A549 (cell line): ENCODE measurements around the gene TMEM39A. TPM values are rescaled to one million over a fixed set of nuclear protein-coding genes. Genes with fewer than 3 reads are reported as not detected.

Experiments
- ATAC-seq, 2 experiments: fragments of 200-7000 bp in 1 of 2; fragments of >200 bp in 1 of 2; cut with Nextera tagmentation in 1 of 2; cut with Tn5 transposase in 1 of 2; 3 replicates each; pipeline versions ENCODE4 v1.8.0 to v1.9.1; 2018 to 2020; ENCODE audit warnings: mild to moderate bottlenecking in 1 of 2, moderate library complexity in 1 of 2
- CTCF ChIA-PET: fragments of 300-600 bp; sonication (Branson Sonifier 250); formaldehyde crosslinking; extraction: SDS; loops from one replicate; lab custom pipeline; 2021; ENCODE audit warnings: antibody characterized with exemption, inconsistent platforms; lab: Yijun Ruan, JAX
- POLR2A ChIA-PET: fragments of 350-600 bp; formaldehyde crosslinking; extraction: SDS; loops from one replicate; lab custom pipeline; 2021; ENCODE audit warnings: antibody characterized with exemption, inconsistent platforms; lab: Yijun Ruan, JAX
- DNase-seq, 2 experiments: peaks; one replicate each; pipeline versions ENCODE4 v3.0.0 to v3.0.0-alpha.2; 2011 to 2016; ENCODE audit warnings: low read depth in 1 of 2, low spot score in 1 of 2
- FAIRE-seq: peaks from 2 replicates; lab custom pipeline; 2011; peaks lifted over from hg19 to GRCh38; lab: Jason Lieb, UNC
- H3K27ac ChIP-seq, 2 experiments: fragments of >200 bp; sonication (Bioruptor Twin); formaldehyde crosslinking; 3 replicates each; pipeline ENCODE4 v1.5.1; 2016 to 2017
- H3K4me1 ChIP-seq: fragments of >200 bp; sonication (Bioruptor Twin); formaldehyde crosslinking; 3 replicates; pipeline ENCODE4 v1.6.1; 2016
- H3K4me2 ChIP-seq: fragments of >200 bp; sonication (Bioruptor Twin); formaldehyde crosslinking; 3 replicates; pipeline ENCODE4 v1.6.1; 2016
- H3K4me3 ChIP-seq: fragments of >200 bp; sonication (Bioruptor Twin); formaldehyde crosslinking; 3 replicates; pipeline ENCODE4 v1.5.1; 2016
- H3K9me3 ChIP-seq: fragments of >200 bp; sonication (Bioruptor Twin); formaldehyde crosslinking; 3 replicates; pipeline ENCODE4 v1.6.1; 2016
- BCL3 ChIP-seq: fragments of >200 bp; sonication (Bioruptor Twin); formaldehyde crosslinking; IDR thresholded peaks from 3 replicates; pipeline ENCODE4 v1.6.1; 2016
- BHLHE40 ChIP-seq: IDR thresholded peaks from 2 replicates; pipeline ENCODE4 v1.6.1; 2012; ENCODE audit warnings: low read depth, low read length, inconsistent platforms
- CBX2 ChIP-seq: fragments of 200-600 bp; sonication (generic); IDR thresholded peaks from 2 replicates; pipeline ENCODE4 v1.6.1; 2016; ENCODE audit warnings: low read depth, mild to moderate bottlenecking, borderline replicate concordance
- CBX8 ChIP-seq: fragments of 200-600 bp; sonication (generic); IDR thresholded peaks from 2 replicates; pipeline ENCODE4 v1.6.1; 2016
- CEBPB ChIP-seq, 2 experiments: fragments of >200 bp in 1 of 2; sonication (Bioruptor Twin) in 1 of 2; formaldehyde crosslinking in 1 of 2; IDR thresholded peaks; 2 replicates each; pipeline ENCODE4 v1.6.1; 2012 to 2016
- CHD2 ChIP-seq: fragments of 150-350 bp; IDR thresholded peaks from 2 replicates; pipeline ENCODE4 v1.6.1; 2014; ENCODE audit warnings: low read length; ENCODE audit not compliant: partially characterized antibody
- CTCF ChIP-seq: fragments of >200 bp; sonication (Bioruptor Twin); formaldehyde crosslinking; IDR thresholded peaks from 3 replicates; pipeline ENCODE4 v1.5.1; 2016
- E2F6 ChIP-seq: IDR thresholded peaks from 2 replicates; pipeline ENCODE4 v1.6.1; 2012; ENCODE audit warnings: low read depth, borderline replicate concordance
- ESRRA ChIP-seq: fragments of 150-350 bp; IDR thresholded peaks from 2 replicates; pipeline ENCODE4 v1.6.1; 2014; ENCODE audit warnings: mild to moderate bottlenecking, low read length, borderline replicate concordance
- FOSB ChIP-seq: fragments of 250-450 bp; sonication (Bioruptor Pico); IDR thresholded peaks from 2 replicates; pipeline ENCODE4 v1.5.0; 2020; ENCODE audit warnings: mild to moderate bottlenecking, moderate library complexity
- FOSL2 ChIP-seq, 2 experiments: fragments of 450-650 bp in 1 of 2; fragments of >200 bp in 1 of 2; sonication (Bioruptor Twin) in 1 of 2; formaldehyde crosslinking; IDR thresholded peaks; 2 replicates each; pipeline versions ENCODE4 v1.5.0 to v1.6.1; 2016 to 2020; ENCODE audit warnings: mild to moderate bottlenecking in 1 of 2, moderate library complexity in 1 of 2
- FOXS1 ChIP-seq: fragments of 250-450 bp; sonication (Bioruptor Pico); IDR thresholded peaks from 2 replicates; pipeline ENCODE4 v1.5.0; 2020; ENCODE audit warnings: mild to moderate bottlenecking, moderate library complexity
- HDAC2 ChIP-seq: fragments of 200-600 bp; sonication (generic); IDR thresholded peaks from 2 replicates; pipeline ENCODE4 v1.6.1; 2016
- HOXB13 ChIP-seq: fragments of 250-450 bp; sonication (Bioruptor Pico); IDR thresholded peaks from 2 replicates; pipeline ENCODE4 v1.5.0; 2020; ENCODE audit warnings: low read depth, mild to moderate bottlenecking, moderate library complexity
- HOXB5 ChIP-seq: fragments of 250-450 bp; sonication (Bioruptor Pico); IDR thresholded peaks from 2 replicates; pipeline ENCODE4 v1.5.0; 2020; ENCODE audit warnings: mild to moderate bottlenecking, moderate library complexity
- JUNB ChIP-seq: fragments of >200 bp; sonication (Bioruptor Twin); formaldehyde crosslinking; IDR thresholded peaks from 2 replicates; pipeline ENCODE4 v1.6.1; 2016
- KDM1A ChIP-seq: fragments of 200-600 bp; sonication (generic); IDR thresholded peaks from 2 replicates; pipeline ENCODE4 v1.6.1; 2016; ENCODE audit warnings: low read depth, mild to moderate bottlenecking
- KDM5A ChIP-seq: fragments of 200-600 bp; sonication (generic); IDR thresholded peaks from 2 replicates; pipeline ENCODE4 v1.6.1; 2016; ENCODE audit warnings: antibody characterized with exemption, mild to moderate bottlenecking
- MAFK ChIP-seq: fragments of 450-650 bp; IDR thresholded peaks from 2 replicates; pipeline ENCODE4 v1.6.1; 2014; ENCODE audit not compliant: partially characterized antibody
- MYC ChIP-seq: IDR thresholded peaks from 2 replicates; pipeline ENCODE4 v1.6.1; 2012; ENCODE audit warnings: mild to moderate bottlenecking, inconsistent platforms, low read length, improper control_type of control experiment, borderline replicate concordance
- NPAS2 ChIP-seq: fragments of 250-450 bp; sonication (Bioruptor Pico); IDR thresholded peaks from 2 replicates; pipeline ENCODE4 v1.8.0; 2022; ENCODE audit warnings: mild to moderate bottlenecking, moderate library complexity, borderline replicate concordance
- NR3C1 ChIP-seq: fragments of >200 bp; sonication (Bioruptor Twin); formaldehyde crosslinking; IDR thresholded peaks from 3 replicates; pipeline ENCODE4 v1.6.1; 2017
- POLR2A ChIP-seq: IDR thresholded peaks from 2 replicates; pipeline ENCODE4 v1.6.1; 2012; ENCODE audit warnings: mild to moderate bottlenecking, low read length
- POLR2AphosphoS2 ChIP-seq: conservative IDR thresholded peaks from 2 replicates; pipeline ENCODE4 v1.6.1; 2012; ENCODE audit warnings: low read length, improper control_type of control experiment, inconsistent platforms
- SREBF2 ChIP-seq: fragments of 450-650 bp; IDR thresholded peaks from 2 replicates; pipeline ENCODE4 v1.6.1; 2014; ENCODE audit warnings: mild to moderate bottlenecking, moderate library complexity
- TFCP2L1 ChIP-seq: fragments of 250-450 bp; sonication (Bioruptor Pico); IDR thresholded peaks from 2 replicates; pipeline ENCODE4 v1.5.0; 2021; ENCODE audit warnings: mild to moderate bottlenecking
- ZFP36 ChIP-seq: fragments of 450-650 bp; IDR thresholded peaks from 2 replicates; pipeline ENCODE4 v1.6.1; 2014; ENCODE audit warnings: borderline replicate concordance; ENCODE audit not compliant: partially characterized antibody
- WGBS: methylation state at CpG from one replicate; pipeline ENCODE4 v1.1.6; 2017; ENCODE audit errors: missing lambda C conversion rate; 5-methylcytosine and 5-hydroxymethylcytosine counted together
- polyA plus RNA-seq, 4 experiments: library from polyadenylated mRNA; depleted of rRNA in 3 of 4; stranded (reverse); fragments of >200 nt; fragmentation: RNase III in 1 of 4; extraction: RNeasy Plus Mini Kit Qiagen cat#74134 plus additional on column Dnase treatment in 1 of 4; gene quantifications; 2 replicates in 3 of 4; 3 replicates in 1 of 4; pipeline ENCODE4 v1.2.3, GENCODE V29; 2011 to 2017
- TF ChIP-seq, protein P1 (sequence below): fragments of 250-450 bp; sonication (Bioruptor Pico); IDR thresholded peaks from 2 replicates; pipeline ENCODE4 v1.5.0; 2021; ENCODE audit warnings: mild to moderate bottlenecking, moderate library complexity, borderline replicate concordance
- TF ChIP-seq, protein P2 (sequence below): fragments of 450-650 bp; IDR thresholded peaks from 2 replicates; pipeline ENCODE4 v1.6.1; 2014; ENCODE audit warnings: antibody characterized with exemption

Gene TMEM39A
- polyA plus RNA-seq, 2 of the 4 experiments (the other 2 are of a cell fraction) = 16.9 to 21.9 TPM

DNA sequence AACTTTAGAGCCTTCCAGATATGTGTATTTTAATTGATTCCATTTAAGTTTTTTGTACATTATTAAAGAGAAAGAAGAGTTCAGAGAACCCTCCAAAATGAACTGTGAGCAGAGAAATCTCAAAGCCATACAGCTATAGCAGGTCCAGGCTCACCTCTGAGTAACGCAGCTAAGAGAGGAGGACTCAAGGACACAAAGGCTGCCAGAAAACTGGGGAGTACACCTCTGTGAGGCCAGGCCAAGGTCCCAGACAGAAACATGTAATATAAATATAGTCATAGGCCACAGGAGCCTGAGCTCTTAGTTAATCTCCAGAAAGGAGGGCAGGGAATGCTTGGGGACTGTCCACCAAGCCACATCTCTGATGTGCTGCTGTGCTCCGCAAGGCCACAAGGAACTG, 66.5 kb downstream of the TMEM39A start:
- TF ChIP-seq TFCP2L1 (CRISPR knock-in tag) (no peak), FOSL2 (IDR thresholded peaks at IDR 0.05) (no peak), FOSL2 (CRISPR knock-in tag; IDR thresholded peaks at IDR 0.05) (no peak), POLR2AphosphoS2 (no peak), NR3C1 (no peak), FOXS1 (CRISPR knock-in tag) (no peak), CHD2 (no peak), E2F6 (no peak), NPAS2 (CRISPR knock-in tag) (no peak), KDM1A (no peak), ESRRA (no peak), MAFK (no peak), JUNB (no peak), HOXB13 (CRISPR knock-in tag) (no peak), BCL3 (no peak)
- TF ChIP-seq, protein P1, sequence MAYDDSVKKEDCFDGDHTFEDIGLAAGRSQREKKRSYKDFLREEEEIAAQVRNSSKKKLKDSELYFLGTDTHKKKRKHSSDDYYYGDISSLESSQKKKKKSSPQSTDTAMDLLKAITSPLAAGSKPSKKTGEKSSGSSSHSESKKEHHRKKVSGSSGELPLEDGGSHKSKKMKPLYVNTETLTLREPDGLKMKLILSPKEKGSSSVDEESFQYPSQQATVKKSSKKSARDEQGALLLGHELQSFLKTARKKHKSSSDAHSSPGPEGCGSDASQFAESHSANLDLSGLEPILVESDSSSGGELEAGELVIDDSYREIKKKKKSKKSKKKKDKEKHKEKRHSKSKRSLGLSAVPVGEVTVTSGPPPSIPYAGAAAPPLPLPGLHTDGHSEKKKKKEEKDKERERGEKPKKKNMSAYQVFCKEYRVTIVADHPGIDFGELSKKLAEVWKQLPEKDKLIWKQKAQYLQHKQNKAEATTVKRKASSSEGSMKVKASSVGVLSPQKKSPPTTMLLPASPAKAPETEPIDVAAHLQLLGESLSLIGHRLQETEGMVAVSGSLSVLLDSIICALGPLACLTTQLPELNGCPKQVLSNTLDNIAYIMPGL (CRISPR knock-in tag) = no peak
- TF ChIP-seq, protein P2, sequence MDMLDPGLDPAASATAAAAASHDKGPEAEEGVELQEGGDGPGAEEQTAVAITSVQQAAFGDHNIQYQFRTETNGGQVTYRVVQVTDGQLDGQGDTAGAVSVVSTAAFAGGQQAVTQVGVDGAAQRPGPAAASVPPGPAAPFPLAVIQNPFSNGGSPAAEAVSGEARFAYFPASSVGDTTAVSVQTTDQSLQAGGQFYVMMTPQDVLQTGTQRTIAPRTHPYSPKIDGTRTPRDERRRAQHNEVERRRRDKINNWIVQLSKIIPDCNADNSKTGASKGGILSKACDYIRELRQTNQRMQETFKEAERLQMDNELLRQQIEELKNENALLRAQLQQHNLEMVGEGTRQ = no peak
- ChIA-PET POLR2A (no interaction called here), CTCF (interaction anchor here (1.2 kb wide), 1 partner anchor 98 kb away, joined by 3 read pairs; no protein-coding TSS in a partner anchor)
- FAIRE-seq (no peak), ATAC-seq (no peak), DNase-seq (no peak)
- H3K9me3 ChIP-seq = no peaks in the 10 kb centered on the region
- H3K4me3 ChIP-seq = no peak overlapping the region
- H3K27ac ChIP-seq = no peak overlapping the region
- 94% methylated on average over 2 of the region's 2 CpGs for WGBS
- H3K4me1 ChIP-seq = no peaks in the 10 kb centered on the region
- no peak overlapping the region for H3K4me2 ChIP-seq

- TF ChIP-seq POLR2A (no peak), HDAC2 (no peak), CTCF (no peak), BCL3 (no peak), FOSL2 (IDR thresholded peaks at IDR 0.05) (no peak), FOSL2 (CRISPR knock-in tag; IDR thresholded peaks at IDR 0.05) (no peak), HOXB5 (CRISPR knock-in tag) (no peak), ZFP36 (no peak), HOXB13 (CRISPR knock-in tag) (no peak), MYC (no peak), FOSB (no peak), SREBF2 (no peak), CBX8 (no peak), KDM5A (no peak), E2F6 (no peak), CBX2 (no peak), NR3C1 (no peak), KDM1A (no peak), CEBPB (IDR thresholded peaks at IDR 0.05) (no peak), BHLHE40 (no peak)
- TF ChIP-seq, protein P2 = no peak
- TF ChIP-seq, all 56 proteins: peak for 0
- no peak overlapping the region for H3K4me2 ChIP-seq
- no peak overlapping the region for H3K27ac ChIP-seq
- ATAC-seq (no peak), DNase-seq (no peak), FAIRE-seq (no peak)
- no peaks in the 10 kb centered on the region for H3K9me3 ChIP-seq
- CTCF ChIA-PET = interaction anchor here (1.2 kb wide), 1 partner anchor 99 kb away, joined by 3 read pairs; no protein-coding TSS in a partner anchor
- no peaks in the 10 kb centered on the region for H3K4me1 ChIP-seq
- 72% methylated on average over 2 of the region's 2 CpGs for WGBS
- POLR2A ChIA-PET = no interaction called here
- no peak overlapping the region for H3K4me3 ChIP-seq
Measured at GRCh38 chr3:119395923-119396358, 67.5 kb downstream of the TMEM39A start.
